Large intestine (tissue), 3 donors: Measurements from ENCODE around the gene ANK2. TPM values are rescaled to one million over a fixed set of nuclear protein-coding genes. Genes with fewer than 3 reads are reported as not detected.

ENCODE experiments used
- DNase-seq, 2 donors: peaks; one replicate each; pipeline versions ENCODE4 v3.0.0 to v3.0.0-alpha.2; 2013
- H3K27ac ChIP-seq: one replicate; pipeline ENCODE4 v1.5.1; 2013; ENCODE audit warnings: low read length
- H3K27me3 ChIP-seq: 2 replicates; pipeline ENCODE4 v1.6.1; 2013; ENCODE audit warnings: low read length; ENCODE audit not compliant: control insufficient read depth, insufficient read depth
- H3K36me3 ChIP-seq: 2 replicates; pipeline ENCODE4 v1.6.1; 2013; ENCODE audit warnings: low read length; ENCODE audit not compliant: control insufficient read depth, insufficient read depth
- H3K4me1 ChIP-seq: one replicate; pipeline ENCODE4 v1.6.1; 2013; ENCODE audit warnings: low read length; ENCODE audit not compliant: control insufficient read depth, insufficient read depth
- H3K4me3 ChIP-seq: one replicate; pipeline ENCODE4 v1.5.1; 2013; ENCODE audit warnings: low read length
- H3K9me3 ChIP-seq: one replicate; pipeline ENCODE4 v1.6.1; 2013; ENCODE audit warnings: mild to moderate bottlenecking, low read depth, low read length, moderate library complexity; ENCODE audit not compliant: control insufficient read depth
- WGBS: methylation state at CpG from one replicate; pipeline ENCODE4 v1.1.5; 2013; ENCODE audit warnings: low lambda C conversion rate; ENCODE audit not compliant: insufficient coverage; 5-methylcytosine and 5-hydroxymethylcytosine counted together
- polyA plus RNA-seq: library from polyadenylated mRNA; unstranded; fragments of 120-200 nt; gene quantifications from one replicate; pipeline ENCODE4 v1.2.1, GENCODE V29; 2013

The ANK2 gene
- polyA plus RNA-seq, 1 donor: 50.4 TPM

DNA sequence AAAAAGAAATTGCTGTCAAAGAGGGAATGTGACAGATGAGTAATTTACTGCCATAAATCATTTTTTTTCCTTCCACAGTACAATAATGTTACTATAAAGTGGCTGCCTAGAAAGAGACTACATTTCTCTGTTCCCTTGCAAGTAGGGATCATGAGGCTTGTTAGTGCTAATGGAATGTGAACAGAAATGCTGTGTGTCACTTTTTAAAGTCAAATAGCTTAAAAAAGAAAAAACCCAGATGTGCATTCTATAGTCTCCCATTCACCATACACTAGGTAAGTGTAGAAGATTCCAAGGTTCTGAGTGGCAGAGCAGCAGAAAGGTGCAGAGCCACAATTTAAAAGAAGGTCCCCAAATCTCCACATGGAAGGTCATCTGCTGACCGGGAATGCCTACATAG, 383.7 kb downstream of the ANK2 start:
- Histone ChIP-seq H3K27me3 (no peaks in the 10 kb centered on the region), H3K36me3 (no peaks in the 10 kb centered on the region), H3K27ac (peak overlapping the region; percentile 18), H3K4me3 (no peak overlapping the region), H3K4me1 (peaks cover 6% of the 10 kb centered on the region), H3K9me3 (no peaks in the 10 kb centered on the region)
- no peak for DNase-seq
- WGBS: no CpG with 5 or more reads among the region's 1 CpG
